Stimulated activated CD8-positive, alpha-beta memory T cell treated with anti-CD3 and anti-CD28 coated beads, Interleukin-7, amount 100 ng/mL, for 1 hour (primary cell): ENCODE results near the gene CRYBA1.
"Not testable (repeated sequence)": the region's sequence is repeated elsewhere in the genome, so short reads cannot be mapped to it uniquely, and the experiment has no call there.

ENCODE experiments used
- DNase-seq, 2 donors: peaks; one replicate each; pipeline ENCODE4 v3.0.0-alpha.2; 2020; ENCODE audit warnings: low read depth in 2 of 2

Gene CRYBA1

DNA sequence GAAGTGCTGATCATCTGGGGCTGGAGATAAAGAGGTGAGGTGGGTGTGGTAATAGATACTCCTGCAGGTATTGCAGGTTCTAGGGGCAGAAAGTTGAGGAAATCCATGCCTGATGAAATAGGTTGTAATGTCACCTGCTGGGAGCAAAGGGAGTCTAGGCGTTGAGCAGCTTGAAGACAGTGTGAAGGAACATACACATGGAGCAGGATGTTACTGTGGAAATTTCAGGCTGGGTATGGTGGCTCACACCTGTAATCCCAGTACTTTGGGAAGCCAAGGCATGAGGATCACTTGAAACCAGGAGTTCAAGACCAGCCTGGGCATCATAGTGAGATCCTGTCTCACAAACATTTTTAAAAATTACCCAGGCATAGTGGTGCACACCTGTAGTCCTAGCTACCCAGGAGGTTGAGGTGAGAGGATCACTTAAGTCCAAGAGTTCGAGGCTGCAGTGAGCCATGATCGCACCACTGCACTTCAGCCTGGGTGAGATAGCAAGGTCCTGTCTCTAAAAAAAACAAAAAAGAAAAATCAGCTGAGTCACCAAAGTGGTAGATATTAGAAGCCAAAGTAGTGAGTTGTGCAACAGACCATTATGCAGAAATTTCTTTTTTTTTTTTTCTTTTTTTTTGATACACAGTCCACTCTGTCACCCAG, 9.1 kb upstream of the CRYBA1 start:
- DNase-seq, result no peak

DNA sequence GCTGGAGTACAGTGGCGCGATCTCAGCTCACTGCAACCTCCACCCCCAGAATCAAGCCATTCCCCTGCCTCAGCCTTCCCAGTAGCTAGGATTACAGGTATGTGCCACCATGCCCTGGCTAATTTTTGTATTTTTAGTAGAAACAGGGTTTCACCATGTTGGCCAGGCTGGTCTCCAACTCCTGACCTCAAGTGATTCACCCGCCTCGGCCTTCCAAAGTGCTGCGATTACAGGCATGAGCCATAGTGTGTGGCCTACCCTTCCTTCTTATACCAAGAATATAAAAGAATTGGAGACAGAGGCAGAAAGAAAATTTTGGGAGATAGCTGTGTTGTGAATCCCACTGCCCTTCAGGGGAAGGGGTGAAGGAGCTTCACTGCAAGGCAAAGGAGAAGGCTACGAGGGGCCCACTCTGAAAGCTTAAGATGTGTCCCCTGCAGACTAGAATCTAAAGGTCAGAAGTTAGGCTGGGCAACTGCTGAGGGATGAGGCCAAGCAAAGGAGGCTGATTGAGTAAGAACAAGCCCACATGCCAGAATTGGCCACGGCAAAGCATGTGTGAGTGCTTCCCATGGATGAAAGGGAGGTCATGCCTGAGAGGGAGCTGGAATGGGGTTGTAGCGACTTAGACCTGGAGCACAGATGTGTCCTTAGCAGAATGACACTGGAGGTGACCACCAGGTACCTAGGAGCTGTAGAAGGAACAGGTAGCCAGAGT, 8.4 kb upstream of the CRYBA1 start:
- no peak for DNase-seq

DNA sequence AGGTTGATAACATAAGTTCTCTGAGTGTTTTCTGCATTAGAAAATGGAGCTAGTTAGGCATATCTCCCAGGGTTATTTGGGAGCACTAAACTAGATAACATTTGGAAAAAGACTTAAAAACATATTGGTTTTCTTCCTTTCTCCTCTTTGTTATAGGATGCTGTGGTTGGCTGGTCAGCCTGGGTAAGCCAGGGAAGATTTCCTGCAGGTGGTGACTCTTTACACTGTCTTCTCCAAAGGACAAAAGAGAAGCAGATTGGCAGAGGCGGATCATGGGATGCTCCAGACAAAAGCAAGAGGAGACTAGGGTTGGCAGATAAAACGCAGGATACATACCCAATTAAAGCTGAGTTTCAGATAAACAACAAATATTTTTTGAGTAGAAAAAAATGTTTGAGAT, 6.2 kb upstream of the CRYBA1 start:
- DNase-seq, result no peak

DNA sequence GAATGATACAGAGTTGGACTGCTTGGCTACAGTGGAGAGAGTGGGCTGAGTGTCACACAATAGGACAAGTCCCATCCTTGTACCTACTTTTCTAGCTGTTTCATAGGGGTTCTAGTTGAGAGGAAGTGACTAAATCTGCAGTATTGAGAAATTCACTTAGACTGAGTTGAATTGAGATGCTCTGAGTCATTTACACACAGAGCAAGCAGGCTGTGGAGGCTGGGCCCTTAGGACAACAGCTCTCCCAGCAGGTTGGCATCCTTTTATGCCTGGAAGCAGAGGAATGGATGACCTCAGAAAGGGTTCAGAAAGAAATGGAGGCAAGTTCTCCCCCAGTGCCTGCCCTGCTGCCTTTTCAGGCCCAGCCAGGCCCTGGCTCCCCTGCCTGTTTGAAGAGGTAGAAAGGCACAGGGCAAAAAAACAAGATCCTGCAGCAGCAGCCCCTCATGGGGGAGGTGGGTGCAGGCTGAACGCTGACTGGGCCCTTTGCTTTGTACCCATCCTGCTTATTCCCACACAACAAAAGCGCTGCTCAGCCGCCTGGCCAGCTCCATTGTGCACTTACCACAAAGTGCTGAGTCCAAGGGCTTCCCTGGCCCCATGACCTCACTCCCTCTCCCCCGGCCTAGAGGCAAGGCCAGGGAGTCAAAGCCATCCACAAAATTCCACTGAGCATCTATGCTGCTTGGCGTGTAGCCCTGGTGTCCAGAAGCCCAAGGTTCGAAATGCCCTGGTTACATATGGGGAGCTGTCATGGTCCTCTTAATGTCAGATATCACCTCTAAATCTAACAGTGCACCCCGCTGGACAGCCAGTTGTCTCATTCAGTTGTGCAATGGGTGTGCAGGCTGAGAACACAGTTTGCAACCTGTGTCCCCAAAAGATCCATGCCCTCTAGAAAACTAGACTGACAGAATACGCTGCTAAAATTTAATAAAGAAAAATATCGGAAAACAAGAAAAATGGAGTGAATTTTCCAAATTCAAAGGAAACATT, 5.4 kb upstream of the CRYBA1 start:
- DNase-seq, result no peak

DNA sequence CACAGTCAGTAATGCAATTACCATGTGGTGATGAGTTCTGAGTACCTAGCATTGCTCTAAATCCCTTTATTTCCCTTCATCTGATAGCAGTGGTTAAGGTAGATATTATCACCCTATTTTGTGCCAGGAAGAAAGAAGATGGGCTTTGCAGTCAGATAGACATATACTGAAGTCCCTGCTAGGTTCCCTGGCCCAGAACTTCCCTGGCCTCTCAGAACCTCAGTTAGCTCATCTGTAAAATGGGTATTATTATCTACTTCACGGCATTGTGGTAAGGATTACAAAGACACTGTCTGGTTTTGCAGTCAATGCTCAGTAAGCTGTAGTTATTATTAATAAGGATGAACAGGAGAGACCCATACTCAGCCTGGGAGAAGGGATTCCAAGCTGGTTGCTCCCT, 4.6 kb upstream of the CRYBA1 start:
- no peak for DNase-seq

DNA sequence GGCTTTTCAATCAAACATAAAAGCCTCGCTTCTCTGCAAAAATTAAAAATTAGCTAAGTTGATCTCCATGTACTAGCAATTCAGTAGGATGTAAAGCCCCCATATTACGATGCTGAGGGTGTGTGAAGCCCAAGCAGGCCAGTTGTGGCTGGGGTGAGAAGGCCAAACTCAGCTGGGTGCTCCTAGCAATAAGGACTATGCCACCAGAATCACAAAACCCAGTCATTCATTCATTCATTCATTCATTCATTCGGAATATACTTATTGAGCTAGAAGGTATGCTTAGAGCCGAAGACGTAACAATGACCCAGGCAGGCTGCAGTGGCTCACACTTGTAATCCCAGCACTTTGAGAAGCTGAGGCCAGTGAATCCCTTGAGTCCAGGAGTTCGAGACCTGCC, 3.9 kb upstream of the CRYBA1 start:
- DNase-seq, result no peak

DNA sequence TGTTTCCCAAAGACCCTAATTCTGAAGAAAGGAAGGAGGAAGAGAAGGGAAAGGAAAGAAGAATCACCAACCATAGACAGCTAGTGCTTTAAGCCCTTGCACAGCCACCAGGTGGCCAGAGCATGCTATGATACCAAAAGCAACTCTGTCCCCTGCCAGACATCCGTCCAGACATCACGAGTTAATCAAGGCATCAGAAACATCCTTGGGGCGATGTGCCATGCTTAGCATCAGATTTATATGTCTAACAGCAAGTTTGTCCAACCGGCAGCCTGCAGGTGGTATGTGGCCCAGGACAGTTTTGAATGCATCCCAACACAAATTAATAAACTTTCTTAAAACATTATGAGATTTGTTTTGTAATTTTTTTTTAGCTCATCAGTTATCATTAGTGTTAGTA, 2.9 kb upstream of the CRYBA1 start:
- no peak for DNase-seq

DNA sequence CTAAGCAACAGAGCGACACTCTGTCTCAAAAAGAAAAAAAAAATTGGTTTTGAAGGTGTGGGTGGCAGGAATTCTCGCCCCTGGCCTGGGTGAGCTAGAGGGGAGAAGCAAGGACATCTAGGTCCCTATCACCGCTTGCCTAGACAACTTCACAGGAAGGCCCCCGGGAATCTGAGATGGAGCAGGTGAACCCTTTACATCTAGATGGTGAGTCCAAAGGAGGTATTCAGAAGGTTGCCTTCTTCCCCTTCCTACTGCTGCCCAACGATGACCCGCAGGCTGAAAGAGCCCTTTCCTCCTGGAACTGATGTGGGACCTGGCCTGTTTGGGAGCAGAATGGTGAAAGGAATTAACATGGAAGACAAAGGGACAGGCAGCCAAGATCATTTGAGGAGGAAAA, 1.3 kb upstream of the CRYBA1 start:
- DNase-seq, result no peak

DNA sequence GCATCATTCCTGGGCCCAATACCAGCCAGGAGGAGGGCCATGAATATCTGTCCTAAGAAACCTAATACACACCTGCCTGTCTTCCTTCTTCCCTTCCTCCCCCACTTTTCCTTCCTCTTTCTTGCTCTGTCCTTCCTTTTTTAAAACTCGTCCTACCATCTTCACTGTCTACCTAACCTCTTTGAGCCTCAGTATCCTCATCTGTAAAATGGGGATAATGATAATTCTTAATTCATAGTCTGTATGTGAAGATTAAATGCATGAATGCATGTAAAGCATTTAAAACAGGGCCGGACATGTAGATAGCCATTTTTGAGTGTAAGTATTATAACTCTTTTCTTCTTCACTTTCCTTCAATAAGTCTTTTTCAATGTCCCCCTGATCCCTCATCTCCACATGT, 560 bp downstream of the CRYBA1 start:
- no peak for DNase-seq

DNA sequence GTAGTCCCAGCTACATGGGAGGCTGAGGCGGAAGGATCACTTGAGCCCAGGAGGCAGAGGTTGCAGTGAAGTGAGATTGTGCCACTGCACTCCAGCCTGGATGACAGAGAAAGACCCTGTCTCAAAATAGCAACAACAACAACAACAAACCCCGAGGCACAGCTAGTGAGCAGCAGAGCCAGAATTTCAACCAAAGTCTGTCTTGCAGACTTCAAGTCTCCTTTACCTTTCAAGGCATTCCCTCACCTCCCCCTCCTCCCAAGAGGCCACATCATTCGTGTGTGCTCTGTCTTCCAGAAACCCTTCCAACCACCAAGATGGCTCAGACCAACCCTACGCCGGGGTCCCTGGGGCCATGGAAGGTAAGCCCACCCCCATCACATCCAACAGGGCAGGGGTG, 2.2 kb downstream of the CRYBA1 start:
- DNase-seq, result no peak

DNA sequence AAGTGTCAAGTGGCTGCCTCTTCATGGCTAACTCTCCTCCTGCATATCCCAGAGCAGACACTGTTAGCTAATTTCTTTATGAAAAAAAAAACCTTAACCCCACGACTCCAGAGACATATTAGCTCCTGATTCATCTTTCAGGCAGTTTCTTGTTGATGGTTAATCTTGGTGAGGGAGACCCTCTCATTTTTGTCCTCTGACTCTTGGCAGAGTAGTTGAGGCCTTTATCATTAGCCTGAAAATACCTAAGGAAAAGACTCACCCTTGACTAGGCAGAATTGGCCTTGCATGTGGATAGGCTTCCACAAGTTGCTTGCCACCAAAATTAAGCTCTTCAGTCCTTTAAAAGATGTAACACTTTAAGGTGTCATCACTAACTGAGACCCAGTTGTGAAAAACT, 4.0 kb downstream of the CRYBA1 start:
- no peak for DNase-seq

DNA sequence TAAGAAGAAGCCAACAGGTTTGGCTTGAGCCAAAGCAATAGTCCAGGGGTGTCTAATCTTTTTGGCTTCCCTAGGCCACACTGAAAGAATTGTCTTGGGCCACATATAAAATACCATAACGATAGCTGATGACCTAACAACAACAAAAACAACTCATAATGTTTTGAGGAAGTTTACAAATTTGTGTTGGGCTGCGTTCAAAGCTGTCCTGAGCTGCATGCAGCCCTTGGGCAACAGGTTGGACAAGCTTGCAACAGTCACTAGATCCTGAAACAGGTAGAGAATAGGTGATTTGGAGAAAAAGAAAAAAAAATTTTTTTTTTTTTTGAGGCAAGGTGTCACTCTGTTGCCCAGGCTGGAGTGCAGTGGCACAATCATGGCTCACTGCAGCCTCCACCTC, 4.5 kb downstream of the CRYBA1 start:
- no peak for DNase-seq

DNA sequence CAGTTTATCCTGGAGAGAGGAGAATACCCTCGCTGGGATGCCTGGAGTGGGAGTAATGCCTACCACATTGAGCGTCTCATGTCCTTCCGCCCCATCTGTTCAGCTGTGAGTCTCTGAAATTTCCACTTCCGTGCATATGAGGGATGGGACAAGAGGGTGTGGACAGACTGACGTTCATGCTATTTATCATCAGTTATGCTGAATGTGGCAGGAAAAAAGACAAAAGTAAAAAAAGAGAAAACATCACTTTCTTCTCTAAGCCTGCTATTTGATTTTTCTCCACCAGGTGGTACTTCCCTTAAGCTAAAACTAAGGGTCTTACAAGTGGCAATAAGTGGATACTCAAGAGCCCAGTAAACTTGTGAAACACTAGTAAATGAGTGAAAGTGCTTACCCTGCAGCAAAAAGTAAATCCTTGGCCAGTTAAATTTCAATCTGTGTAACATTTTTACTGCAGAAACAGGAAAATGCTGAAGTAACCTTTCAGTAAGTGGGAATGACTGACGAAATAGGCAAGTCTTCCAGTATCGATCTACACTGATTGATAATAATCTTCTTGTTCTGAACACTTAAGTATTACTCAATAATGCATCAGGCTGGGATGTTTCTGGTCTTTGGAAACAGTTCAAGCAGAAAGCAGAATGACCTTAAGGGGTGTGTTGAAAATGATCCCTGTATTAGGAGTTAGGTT, 5.6 kb downstream of the CRYBA1 start:
- no peak for DNase-seq

DNA sequence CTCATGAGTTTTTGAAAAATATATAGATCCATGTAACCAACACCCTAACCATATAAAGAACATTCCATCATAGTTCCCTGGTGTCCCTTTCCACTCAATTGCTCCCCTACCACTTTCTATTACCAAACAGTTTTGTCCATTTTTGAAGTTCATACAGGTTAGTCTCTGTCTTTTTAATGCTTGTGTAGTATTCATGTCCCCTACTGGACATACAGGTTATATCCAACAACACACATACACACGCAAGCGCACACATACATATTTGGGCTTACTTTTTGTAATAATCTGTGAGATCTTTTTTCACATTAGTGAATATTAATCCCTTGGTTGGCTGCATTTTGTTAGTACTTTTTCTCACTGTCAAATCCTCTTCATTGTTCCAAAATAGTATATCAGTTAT, 6.4 kb downstream of the CRYBA1 start:
- DNase-seq, result no peak

DNA sequence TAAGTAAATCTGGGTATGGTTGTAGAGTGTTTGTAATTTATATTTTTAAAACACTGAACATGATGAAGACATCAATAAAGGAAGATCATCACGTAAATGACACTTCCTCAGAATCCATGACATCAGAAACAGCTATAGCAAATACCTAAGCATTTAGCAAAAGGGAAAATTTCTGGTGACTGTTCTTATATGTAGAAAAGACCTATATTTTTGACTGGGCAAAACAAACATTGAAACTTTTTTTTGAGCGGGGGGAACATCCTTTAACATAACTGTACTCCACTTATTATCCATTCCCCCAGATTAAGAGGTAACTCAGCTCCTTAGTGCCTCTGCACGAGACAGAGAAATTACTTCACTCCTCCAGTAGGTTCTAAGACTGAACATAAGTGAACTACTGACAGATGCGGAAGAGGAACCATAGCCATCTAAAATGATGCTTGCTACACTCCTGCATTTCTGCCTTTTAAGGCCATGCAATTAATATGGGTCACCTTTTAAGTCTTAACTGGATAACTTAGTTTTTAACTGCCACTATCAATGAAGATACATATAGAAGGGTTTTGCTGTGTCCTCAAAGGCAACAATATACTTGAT, 9.4 kb downstream of the CRYBA1 start:
- no peak for DNase-seq

DNA sequence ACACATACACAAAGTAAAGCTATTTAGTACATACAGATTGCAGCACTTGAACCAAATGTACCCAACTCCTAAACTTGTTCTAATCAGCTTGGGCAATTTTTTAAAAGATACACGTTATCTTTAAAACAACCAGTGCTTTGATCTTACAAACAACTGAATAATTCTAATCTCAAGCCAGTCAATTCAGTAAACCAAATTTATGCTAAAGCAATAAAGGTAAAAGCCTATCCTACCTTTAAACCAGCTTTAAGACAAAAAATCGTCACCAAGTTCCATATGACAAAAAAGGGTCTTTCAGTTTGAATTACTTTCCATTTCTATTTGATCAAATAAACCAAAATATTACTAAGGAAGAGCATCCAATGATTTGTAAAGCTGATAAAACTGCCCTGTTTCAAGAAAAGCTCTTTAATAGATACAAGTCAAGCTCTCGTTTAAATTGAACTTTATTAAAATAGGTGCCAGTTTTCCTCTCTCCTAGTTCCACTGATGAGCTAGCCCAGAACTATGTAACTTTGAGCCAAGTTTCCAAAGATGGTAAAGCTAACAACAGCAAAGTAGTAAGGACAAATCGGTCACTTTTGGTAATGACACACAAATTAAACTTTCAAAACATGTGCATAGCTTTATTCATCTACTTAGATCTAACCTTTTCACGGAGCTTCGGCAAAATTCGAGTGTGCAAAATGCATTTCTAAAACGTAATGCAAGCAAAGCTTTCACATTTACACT, 10.2 kb downstream of the CRYBA1 start:
- no peak for DNase-seq

DNA sequence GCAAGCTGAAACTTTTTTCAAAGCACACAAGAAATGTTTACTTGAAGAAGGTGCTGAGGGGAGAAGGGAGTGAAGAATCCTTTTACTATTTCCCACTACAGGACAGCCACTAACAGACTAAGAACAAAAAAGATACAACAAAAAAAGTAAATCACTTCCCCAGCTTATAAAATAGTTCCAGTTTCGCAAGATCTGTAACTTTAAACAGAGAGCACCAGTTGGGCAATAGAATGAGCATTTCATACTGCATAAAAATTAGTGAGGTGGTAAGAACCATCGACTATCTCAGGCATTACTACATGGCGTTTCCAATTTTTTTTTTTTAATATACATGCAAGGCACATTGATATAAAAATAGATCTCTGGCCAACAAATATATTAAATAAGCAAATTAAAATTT, 11.1 kb downstream of the CRYBA1 start:
- no peak for DNase-seq

DNA sequence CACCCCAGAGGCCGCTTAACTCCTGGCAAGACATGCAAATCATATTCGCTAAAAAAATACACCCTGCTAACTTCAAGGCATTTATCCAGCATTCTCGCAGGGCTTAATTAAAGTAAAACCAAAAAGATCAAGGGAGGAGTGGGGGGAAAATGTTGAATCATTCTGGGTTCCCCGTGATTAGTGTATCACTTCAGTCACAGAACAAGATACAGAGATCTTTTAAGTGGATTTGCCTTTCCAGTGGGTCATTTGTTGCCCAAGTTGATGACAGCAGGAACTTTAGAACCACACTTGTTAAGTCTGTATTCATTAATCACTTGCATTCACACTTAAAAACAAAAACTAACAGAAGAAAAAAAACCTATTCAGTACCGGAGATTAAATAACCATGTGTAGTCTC, 17.3 kb downstream of the CRYBA1 start:
- no peak for DNase-seq

DNA sequence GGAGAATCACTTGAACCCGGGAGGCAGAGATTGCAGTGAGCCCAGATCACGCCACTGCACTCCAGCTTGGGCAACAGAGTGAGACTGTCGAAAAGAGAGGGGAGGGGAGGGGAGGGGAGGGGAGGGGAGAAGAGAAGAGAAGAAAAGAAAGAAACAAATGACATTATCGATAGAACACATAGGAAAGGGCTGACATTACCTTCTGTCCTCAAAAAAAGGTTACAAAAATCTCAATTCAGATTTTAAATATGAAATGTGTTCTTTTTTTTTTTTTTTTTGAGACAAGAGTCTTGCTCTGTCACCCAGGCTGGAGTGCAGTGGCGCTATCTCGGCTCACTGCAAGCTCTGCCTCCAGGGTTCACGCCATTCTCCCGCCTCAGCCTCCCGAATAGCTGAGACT, 25.3 kb downstream of the CRYBA1 start:
- DNase-seq, result not testable (repeated sequence)

DNA sequence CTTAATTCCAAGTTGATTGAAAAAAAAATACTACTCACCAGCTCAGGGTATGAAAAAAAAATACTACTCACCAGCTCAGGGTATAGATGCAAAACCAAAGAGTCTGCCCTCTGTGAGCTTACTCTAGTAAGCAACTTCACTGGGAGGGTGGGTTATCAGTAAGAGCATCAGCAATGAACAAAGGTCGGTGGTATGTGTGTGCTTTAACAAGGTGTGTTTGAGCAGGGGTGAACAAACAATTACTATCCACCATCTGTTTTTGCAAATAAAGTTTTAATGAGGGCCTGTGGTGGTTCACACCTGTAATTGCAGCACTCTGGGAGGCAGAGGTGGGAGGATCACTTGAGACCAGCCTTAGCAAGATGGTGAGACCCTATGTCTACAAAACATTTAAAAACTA, 27.3 kb downstream of the CRYBA1 start:
- no peak for DNase-seq

DNA sequence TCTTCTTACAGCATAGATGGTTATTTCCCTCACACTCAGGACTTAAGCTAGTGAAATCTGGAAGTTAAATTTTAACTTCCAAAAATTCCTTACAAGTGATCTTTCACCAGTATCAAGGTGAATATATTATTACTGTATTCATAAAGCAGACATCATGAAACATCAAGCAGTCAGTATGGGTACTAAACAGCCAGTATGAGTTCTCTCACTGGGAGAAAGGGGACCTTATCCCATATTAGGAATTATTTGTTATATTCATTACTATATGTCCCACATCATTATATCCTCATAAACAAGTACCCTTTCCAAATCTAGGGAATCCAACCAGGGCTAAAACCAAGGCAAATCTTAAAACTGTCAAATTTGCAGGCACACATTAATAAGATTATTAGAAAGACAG, 32.0 kb downstream of the CRYBA1 start:
- DNase-seq, result no peak
